Activated CD8-positive, alpha-beta memory T cell treated with anti-CD3 and anti-CD28 coated beads for 24 hours (primary cell): ENCODE data around the gene CNST.
"Not testable (repeated sequence)": the region's sequence is repeated elsewhere in the genome, so short reads cannot be mapped to it uniquely, and the experiment has no call there.

Source experiments
- DNase-seq: peaks from one replicate; pipeline ENCODE4 v3.0.0-alpha.2; 2020

CNST gene

GRCh38 chr1:246587032-246587431, 20.8 kb downstream of the CNST start:
- DNase-seq: no peak

- DNase-seq: no peak
Observed at GRCh38 chr1:246587606-246588005, 21.4 kb downstream of the CNST start.

- no peak for DNase-seq
Observed at GRCh38 chr1:246588159-246588721, 22.0 kb downstream of the CNST start.

GRCh38 chr1:246589919-246590318, 23.7 kb downstream of the CNST start:
- not testable (repeated sequence) for DNase-seq

GRCh38 chr1:246591047-246591446, 24.8 kb downstream of the CNST start:
- no peak for DNase-seq

- DNase-seq: no peak
Observed at GRCh38 chr1:246591504-246591903, 25.2 kb downstream of the CNST start.

GRCh38 chr1:246591958-246592357, 25.7 kb downstream of the CNST start:
- no peak for DNase-seq

GRCh38 chr1:246592695-246593094, 26.4 kb downstream of the CNST start:
- no peak for DNase-seq

GRCh38 chr1:246595146-246595545, 28.9 kb downstream of the CNST start:
- no peak for DNase-seq

GRCh38 chr1:246597340-246597739, 31.1 kb downstream of the CNST start:
- DNase-seq: no peak

GRCh38 chr1:246597971-246598370, 31.7 kb downstream of the CNST start:
- DNase-seq: no peak

- DNase-seq: no peak
Observed at GRCh38 chr1:246599315-246599714, 33.1 kb downstream of the CNST start.

GRCh38 chr1:246600579-246600978, 34.3 kb downstream of the CNST start:
- no peak for DNase-seq

- DNase-seq: no peak
Observed at GRCh38 chr1:246602194-246602593, 35.9 kb downstream of the CNST start.

- not testable (repeated sequence) for DNase-seq
Observed at GRCh38 chr1:246605231-246605630, 39.0 kb downstream of the CNST start.

GRCh38 chr1:246607462-246607861, 41.2 kb downstream of the CNST start:
- DNase-seq: no peak

- DNase-seq: peak; percentile 67
Observed at GRCh38 chr1:246608616-246609376, 42.5 kb downstream of the CNST start.

- no peak for DNase-seq
Observed at GRCh38 chr1:246609632-246610031, 43.4 kb downstream of the CNST start.

GRCh38 chr1:246613096-246613758, 47.0 kb downstream of the CNST start:
- no peak for DNase-seq

- DNase-seq: no peak
Observed at GRCh38 chr1:246617156-246617555, 50.9 kb downstream of the CNST start.

GRCh38 chr1:246617768-246618167, 51.5 kb downstream of the CNST start:
- DNase-seq: no peak

- DNase-seq: no peak
Observed at GRCh38 chr1:246618240-246618808, 52.1 kb downstream of the CNST start.

- no peak for DNase-seq
Observed at GRCh38 chr1:246622035-246622652, 55.9 kb downstream of the CNST start.
